ENCODE data around the gene NFIX.
"Not testable (repeated sequence)": the region's sequence is repeated elsewhere in the genome, so short reads cannot be mapped to it uniquely, and the experiment has no call there.

- not testable (repeated sequence) for TF ChIP-seq POLR2A, CTCF (IDR thresholded peaks at IDR 0.05)
Measured at GRCh38 chr19:12955575-12955974, 39.7 kb upstream of the NFIX start.

Data from body of pancreas (tissue), 4 donors.